Measurements from ENCODE around the gene ABCA1.
"Not testable (repeated sequence)": the region's sequence is repeated elsewhere in the genome, so short reads cannot be mapped to it uniquely, and the experiment has no call there.

ABCA1 gene

DNA sequence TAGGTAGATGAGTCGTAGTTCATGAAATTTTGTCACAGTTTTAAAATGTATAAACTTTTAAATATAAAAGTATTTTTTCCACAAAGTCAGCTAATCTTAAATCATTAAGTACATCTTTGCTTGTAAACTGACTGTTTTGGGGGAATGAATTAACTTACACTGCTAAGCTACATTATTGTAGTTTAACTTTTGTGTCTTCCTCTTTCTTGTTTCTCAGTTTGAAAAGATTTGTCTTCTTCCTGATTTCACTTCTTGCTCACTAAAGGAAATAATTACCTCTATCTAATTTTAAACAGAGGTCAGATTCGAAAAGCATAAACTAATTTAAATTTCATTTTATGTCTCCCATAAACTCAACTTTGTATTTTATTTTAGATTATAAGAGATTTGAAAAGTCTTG lies 158.3 kb downstream of the ABCA1 start:
- no peak for DNase-seq (ENCODE audit: low read depth in 2 of 2)

GRCh38 chr9:104769029-104769428 lies 158.9 kb downstream of the ABCA1 start:
- not testable (repeated sequence) for DNase-seq (ENCODE audit: low read depth in 2 of 2)

GRCh38 chr9:104767507-104767906 lies 160.4 kb downstream of the ABCA1 start:
- no peak for DNase-seq (ENCODE audit: low read depth in 2 of 2)

- DNase-seq (ENCODE audit: low read depth in 2 of 2) = no peak
Observed at GRCh38 chr9:104766025-104766424, 161.9 kb downstream of the ABCA1 start.

DNA sequence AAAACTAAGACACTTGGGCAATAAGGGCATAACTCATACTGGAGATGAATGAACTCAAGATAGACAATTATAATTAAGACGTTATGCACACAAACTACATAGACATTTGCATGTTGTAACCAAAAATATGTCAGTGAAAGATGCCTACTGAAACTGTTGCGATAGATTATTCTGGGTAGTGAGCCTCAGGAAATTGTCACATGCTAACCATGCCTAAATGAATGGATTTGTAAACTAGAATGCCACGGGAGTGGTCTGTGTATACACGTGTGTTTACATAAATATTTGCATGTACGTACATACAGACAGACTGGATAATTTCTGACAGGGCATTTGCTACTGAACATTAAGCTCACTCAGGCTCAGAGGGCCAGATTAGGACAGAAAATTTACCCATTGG lies 162.8 kb downstream of the ABCA1 start:
- DNase-seq (ENCODE audit: low read depth in 2 of 2) = no peak

DNA sequence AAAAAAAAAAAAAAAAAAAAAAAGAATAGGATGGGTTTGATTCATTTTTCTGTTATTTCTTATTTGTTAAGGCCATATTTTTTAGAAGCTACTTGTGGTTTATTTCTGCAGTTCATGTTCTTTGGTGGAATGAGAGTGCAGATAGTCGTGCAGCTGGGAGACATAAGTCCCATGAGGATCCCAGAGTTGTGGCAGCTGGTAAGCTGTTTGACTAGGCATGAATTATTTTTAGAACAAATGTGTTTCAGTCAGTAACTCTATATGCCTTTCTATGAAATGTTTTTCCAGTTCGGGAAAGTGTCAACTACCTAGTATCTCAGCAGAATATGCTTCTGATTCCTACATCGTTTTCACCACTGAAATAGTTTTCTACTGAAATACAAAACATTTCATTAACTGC lies 169.0 kb downstream of the ABCA1 start:
- no peak for DNase-seq (ENCODE audit: low read depth in 2 of 2)

DNA sequence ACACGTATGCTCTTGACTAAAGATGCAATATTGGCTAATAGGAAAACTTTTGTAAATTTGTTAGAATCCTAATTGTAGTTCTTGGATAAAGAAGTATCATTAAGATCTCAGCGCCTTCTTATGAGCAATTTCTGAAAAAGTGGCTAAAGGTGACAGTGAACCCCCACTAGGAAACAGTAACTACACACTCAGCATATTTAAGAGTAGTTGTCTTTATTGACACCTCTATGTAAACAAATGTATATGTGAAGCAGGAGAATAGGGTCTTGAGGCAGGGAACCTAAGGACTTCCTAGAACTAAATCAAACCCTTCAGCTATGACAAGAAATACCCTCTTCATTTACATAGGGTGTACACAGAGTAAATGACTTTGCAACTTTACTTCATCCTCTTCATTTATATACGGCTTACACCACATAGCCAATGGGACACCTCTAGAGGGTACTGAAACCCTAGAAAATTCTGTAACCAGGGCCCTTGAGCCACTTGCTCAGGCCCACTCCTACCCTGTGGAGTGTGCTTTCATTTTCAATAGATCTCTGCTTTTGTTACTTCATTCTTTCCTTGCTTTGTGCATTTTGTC lies 177.7 kb downstream of the ABCA1 start:
- no peak for DNase-seq (ENCODE audit: low read depth in 2 of 2)

GRCh38 chr9:104748359-104749031 lies 179.5 kb downstream of the ABCA1 start:
- DNase-seq (ENCODE audit: low read depth in 2 of 2) = no peak

- DNase-seq (ENCODE audit: low read depth in 2 of 2) = peak; percentile 78 to 84
Observed at GRCh38 chr9:104747565-104748358, 180.2 kb downstream of the ABCA1 start, which contains the start of gene NIPSNAP3A. NIPSNAP3A (plus strand) TSS chr9:104747683; CDS start chr9:104747793, 110 bp downstream.

DNA sequence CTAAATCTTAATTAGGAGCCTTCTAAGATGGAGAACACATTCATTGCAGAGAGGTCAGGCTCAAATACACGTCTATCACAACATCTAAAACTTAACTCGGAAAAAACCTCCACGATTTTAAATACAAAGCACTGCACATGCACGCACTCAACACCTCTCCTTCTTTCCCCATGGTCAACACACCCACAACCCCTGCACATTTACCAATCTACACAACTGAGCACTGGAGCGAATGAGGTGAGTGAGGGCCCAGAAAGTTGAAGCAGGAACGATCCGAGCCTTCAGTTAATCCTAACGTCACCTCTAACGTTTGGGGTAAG lies 180.8 kb downstream of the ABCA1 start:
- DNase-seq (ENCODE audit: low read depth in 2 of 2) = no peak

GRCh38 chr9:104746798-104747197 lies 181.2 kb downstream of the ABCA1 start:
- DNase-seq (ENCODE audit: low read depth in 2 of 2) = no peak

GRCh38 chr9:104746285-104746684 lies 181.7 kb downstream of the ABCA1 start:
- DNase-seq (ENCODE audit: low read depth in 2 of 2) = no peak

- DNase-seq (ENCODE audit: low read depth in 2 of 2) = no peak
Observed at GRCh38 chr9:104745852-104746251, 182.1 kb downstream of the ABCA1 start.

DNA sequence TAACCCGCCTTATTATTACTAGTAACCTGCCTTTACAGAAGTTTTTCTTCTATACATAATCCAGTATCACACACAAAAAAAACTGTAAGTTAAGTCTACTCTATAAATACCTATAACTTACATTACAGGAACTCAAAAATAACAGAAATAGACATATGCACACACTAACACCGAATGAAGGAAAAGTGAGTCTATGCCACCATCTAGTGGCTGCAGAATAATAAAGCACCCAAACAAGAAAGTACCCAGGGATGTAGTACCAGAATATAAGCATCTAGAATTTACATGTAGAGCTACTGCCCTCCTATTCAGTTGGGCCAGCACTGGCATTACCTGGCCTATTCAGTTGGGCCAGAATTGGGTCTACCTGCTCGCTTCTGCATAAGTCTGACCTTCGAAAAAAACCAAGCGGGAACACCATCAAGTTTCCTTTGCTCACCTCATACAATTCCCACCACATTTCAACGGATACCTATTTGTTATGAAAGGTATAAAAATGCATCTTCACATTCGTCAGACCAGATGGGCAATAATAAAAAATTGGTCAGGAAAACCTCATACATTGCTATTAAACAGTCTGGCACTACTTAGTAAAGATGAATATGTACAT lies 184.5 kb downstream of the ABCA1 start:
- no peak for DNase-seq (ENCODE audit: low read depth in 2 of 2)

DNA sequence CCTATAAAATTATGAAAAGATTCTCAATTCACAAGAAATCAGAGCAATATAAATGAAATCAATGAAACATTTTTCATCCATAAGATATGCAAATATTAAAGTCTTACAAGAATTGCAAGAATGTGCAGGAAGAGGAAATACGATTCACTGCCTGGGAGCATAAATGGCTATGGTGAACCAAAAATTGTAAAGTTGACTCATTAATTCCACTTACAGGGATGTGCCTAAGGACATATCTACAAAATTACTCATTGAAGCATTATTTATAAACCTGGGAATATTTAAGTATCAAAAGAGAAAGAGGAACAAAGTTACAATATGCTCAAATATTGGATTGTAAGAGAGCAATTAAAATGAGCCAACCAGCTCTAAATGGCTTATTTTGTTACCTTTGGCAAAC lies 187.3 kb downstream of the ABCA1 start:
- no peak for DNase-seq (ENCODE audit: low read depth in 2 of 2)

DNA sequence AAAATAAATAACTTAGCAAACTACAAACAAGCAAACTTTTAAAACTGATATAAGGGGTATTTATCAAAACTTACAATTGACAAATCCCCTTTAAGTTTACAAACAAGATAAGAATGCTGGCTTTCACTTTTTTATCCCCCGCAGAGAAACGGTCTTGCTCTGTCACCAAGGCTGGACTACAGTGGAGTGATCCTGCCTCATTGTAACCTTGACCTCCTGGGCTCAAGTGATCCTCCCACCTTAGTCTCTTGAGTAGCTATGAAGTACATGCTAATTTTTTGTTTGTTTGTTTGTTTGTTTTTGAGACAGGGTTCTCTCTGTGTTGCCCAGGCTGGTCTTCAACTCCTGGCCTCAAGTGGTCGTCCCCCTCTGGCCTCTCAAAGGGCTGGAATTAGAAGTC lies 189.5 kb downstream of the ABCA1 start:
- DNase-seq (ENCODE audit: low read depth in 2 of 2) = no peak
